ENCODE results near the gene ACVR2B.

Gene ACVR2B

DNA sequence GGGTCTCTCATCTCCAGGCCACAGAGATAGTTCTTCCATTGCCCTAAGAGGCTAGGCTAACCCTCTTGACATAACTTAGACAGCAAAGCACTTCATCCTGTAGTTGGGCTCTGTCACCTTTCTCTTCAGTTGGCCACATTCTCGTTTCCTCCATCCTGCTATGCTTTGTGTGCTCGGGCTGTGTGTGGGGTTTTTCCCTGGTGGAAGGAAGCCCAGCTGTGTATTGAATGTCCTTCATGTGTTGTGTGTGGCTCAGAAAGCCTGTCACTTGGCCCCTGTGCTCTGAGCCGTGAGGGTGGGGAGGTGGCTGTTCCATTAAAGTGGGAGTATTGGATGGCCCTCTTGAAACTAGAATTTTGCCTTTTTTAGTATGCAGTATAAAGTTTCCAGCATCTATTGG lies 33.6 kb downstream of the ACVR2B start:
- Mint-ChIP-seq H3K4me1 (peaks cover 9 to 12% of the 10 kb centered on the region in 2 donors), H3K4me3 (no peak overlapping the region), H3K27me3 (no peaks in the 10 kb centered on the region), H3K36me3 (peaks cover 0 to 4% of the 10 kb centered on the region in 2 donors), H3K9me3 (no peaks in the 10 kb centered on the region), H3K27ac (no peak overlapping the region)
- DNase-seq (no peak), ATAC-seq (replicated peaks) (peak; percentile 87 to 96)

DNA sequence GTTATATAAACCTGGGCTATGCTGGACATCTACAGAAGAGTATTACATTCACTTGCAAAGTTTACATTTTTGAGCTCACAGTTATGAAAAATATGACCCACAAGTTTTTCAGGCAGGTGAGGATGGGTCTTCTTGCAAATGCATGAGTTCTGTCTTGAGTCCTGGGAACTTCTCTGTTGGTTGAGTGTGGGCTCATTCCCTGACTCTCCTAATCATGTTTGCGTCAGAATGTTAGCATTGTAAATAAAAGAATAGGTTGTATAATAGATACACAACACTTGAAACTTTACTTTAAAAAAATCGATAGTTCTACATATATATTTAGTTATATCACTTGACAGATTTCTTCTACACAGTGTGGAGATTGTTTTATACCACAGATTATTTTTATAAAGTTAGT lies 35.3 kb downstream of the ACVR2B start:
- Mint-ChIP-seq H3K4me3 (no peak overlapping the region), H3K27ac (no peak overlapping the region), H3K27me3 (no peaks in the 10 kb centered on the region), H3K9me3 (no peaks in the 10 kb centered on the region), H3K4me1 (peaks cover 9 to 12% of the 10 kb centered on the region in 2 donors), H3K36me3 (peaks cover 0 to under 1% of the 10 kb centered on the region in 2 donors)
- DNase-seq: no peak
- ATAC-seq (replicated peaks): no peak

DNA sequence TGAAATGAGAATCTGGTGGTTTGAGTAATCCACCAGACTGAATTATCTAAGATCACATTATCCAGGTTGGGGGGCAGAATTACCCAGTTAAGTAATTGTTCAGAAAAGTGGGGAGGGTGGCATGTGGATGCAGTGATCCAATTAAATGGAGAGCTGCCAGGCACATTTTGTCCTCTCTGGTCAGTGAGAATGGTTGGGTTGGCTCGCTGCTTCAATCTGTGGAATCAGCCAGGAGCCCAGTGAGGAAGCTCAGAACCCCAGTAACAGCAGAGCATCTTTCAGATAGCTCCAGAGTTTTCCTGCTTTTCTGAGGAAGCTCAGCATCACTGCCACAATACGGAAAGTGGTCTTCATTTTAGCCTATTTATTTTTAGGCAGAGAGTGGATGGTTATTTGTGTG lies 36.1 kb downstream of the ACVR2B start:
- ATAC-seq (replicated peaks): no peak
- DNase-seq: no peak
- Mint-ChIP-seq H3K27me3 (no peaks in the 10 kb centered on the region), H3K4me3 (no peak overlapping the region), H3K27ac (no peak overlapping the region), H3K36me3 (no peaks in the 10 kb centered on the region), H3K9me3 (no peaks in the 10 kb centered on the region), H3K4me1 (peaks cover 9 to 12% of the 10 kb centered on the region in 2 donors)

DNA sequence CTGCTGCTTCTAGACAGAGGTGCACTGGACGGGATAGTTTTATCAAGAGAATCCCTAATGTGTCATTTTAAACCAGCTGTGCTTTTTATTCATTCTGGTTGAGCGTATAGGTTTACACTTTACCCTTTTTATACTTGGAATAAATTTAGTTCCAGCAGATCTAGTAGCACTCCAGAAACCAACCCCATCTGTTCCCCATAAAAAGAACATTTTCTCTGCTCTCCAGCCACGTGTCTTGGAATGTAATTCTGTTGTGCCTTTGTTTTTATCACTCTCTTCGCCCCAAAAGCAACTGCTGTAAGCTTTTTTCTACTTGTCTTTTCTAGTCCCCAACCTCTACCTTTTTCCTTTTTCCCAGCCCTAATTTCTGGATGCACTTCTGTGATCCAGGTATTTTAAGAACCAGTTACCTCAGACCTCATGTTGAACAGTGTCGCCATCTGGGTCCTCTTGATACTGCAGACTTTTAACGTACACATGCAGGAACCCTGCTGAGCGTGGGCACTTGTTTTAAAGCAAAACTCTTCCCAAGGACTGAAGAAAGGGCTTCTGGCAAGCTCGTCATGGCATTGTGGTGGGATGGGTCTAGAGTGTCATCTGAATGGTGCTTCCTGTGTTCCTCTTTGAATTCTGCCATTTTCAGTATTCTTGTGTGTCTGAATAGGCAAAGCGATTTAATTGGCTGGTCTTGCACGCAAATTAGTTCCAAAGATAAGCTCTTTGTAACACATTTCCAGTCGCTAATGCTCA lies 36.8 kb downstream of the ACVR2B start:
- Mint-ChIP-seq H3K9me3 (no peaks in the 10 kb centered on the region), H3K27me3 (no peaks in the 10 kb centered on the region), H3K4me1 (peaks cover 9 to 12% of the 10 kb centered on the region in 2 donors), H3K4me3 (no peak overlapping the region), H3K36me3 (no peaks in the 10 kb centered on the region), H3K27ac (no peak overlapping the region)
- ATAC-seq (replicated peaks) (no peak), DNase-seq (no peak)

DNA sequence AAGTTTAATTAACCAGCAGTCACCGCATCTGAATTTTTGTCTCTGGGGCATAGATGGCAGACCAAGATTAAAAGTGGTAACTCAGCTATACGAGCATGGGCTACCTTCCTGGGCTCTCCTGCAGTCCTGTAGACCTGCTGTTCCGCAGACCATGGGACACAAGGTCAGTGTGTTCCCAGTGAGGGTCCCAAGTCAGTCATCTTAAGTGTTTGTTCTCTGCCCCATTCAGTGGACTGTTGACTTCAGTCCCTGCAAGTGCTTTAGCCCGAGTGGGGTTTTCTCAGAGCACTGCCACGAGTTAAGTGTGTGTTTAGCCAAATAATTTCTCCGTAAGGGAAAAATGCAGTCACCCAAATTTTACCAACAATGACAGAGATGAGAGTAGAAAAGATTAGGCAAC lies 37.5 kb downstream of the ACVR2B start:
- Mint-ChIP-seq H3K27me3 (no peaks in the 10 kb centered on the region), H3K9me3 (no peaks in the 10 kb centered on the region), H3K36me3 (no peaks in the 10 kb centered on the region), H3K4me1 (peaks cover 9 to 12% of the 10 kb centered on the region in 2 donors), H3K4me3 (no peak overlapping the region), H3K27ac (no peak overlapping the region)
- ATAC-seq (replicated peaks) (no peak), DNase-seq (no peak)

DNA sequence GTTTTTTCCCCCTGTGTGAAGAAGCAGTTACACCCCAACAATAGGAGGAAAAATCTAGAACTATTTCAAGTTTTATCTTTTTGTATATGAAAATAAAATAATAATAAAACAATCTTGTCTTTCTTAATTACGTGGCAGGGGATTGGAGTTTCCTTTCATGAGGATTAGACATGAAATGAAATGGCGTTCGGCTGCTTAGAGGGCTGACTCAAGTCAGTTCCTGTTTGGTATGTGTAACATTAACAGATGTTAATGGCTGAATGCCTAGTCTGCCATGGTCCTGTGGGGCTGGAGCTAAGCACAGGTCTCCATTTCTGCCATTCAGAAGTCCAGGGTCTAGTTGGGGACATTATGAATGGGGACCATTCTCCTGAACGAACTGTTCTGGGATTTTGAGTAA lies 39.3 kb downstream of the ACVR2B start:
- no peak for DNase-seq
- H3K27me3 Mint-ChIP-seq: no peaks in the 10 kb centered on the region
- H3K9me3 Mint-ChIP-seq: no peaks in the 10 kb centered on the region
- H3K4me3 Mint-ChIP-seq: no peak overlapping the region
- H3K4me1 Mint-ChIP-seq: peaks cover 2 to 6% of the 10 kb centered on the region in 2 donors
- H3K27ac Mint-ChIP-seq: no peak overlapping the region
- H3K36me3 Mint-ChIP-seq: no peaks in the 10 kb centered on the region
- ATAC-seq (replicated peaks): no peak

DNA sequence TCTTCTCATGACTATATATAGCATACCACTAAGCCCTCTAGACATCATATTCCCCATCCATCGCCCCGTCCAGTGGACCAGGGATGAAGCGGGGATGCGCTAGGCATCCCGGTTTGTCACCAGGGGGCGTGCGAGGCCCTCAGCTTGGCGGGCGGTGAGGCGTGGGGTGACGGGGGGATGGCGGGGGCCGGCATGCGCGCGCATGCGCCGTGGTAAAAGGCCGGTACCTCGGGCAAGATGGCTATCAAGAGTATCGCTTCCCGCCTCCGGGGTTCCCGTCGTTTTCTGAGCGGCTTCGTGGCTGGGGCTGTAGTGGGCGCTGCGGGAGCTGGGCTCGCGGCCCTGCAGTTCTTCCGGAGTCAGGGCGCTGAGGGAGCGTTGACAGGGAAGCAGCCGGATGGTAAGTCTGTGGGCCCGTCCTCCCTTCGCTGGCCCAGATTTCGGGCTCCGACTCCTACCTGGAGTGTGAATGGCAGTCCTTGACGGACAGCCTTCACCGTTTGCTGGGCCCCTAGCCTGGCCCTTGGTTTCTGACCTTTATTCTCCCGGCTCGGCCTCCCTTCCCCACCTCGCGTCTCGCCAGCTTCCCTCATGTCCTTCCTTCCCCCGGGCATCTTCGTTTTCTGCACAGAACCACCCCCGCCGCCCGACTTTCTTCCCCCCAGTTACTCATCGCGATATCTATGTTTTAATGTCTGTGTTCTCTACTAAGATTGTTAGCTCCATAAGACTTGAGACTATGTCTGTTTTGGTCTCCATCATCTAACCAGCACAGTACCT lies 42.6 kb downstream of the ACVR2B start, which contains the start of gene EXOG:
Gene EXOG, plus strand, starts transcription at position 210 of the 780 bp plus-strand sequence. Its CDS starts 28 bp downstream, at position 238.
- H3K9me3 Mint-ChIP-seq: no peaks in the 10 kb centered on the region
- peaks cover 8 to 18% of the 10 kb centered on the region in 2 donors for H3K4me1 Mint-ChIP-seq
- H3K27ac Mint-ChIP-seq: peak within 1 kb of the TSS; percentile 98
- no peaks in the 10 kb centered on the region for H3K27me3 Mint-ChIP-seq
- ATAC-seq (replicated peaks) (peak; percentile 91 to 94), DNase-seq (peak; percentile 85)
- H3K4me3 Mint-ChIP-seq: peak within 1 kb of the TSS; percentile 94 to 99
- H3K36me3 Mint-ChIP-seq: peaks cover 8 to 19% of the 10 kb centered on the region in 2 donors

DNA sequence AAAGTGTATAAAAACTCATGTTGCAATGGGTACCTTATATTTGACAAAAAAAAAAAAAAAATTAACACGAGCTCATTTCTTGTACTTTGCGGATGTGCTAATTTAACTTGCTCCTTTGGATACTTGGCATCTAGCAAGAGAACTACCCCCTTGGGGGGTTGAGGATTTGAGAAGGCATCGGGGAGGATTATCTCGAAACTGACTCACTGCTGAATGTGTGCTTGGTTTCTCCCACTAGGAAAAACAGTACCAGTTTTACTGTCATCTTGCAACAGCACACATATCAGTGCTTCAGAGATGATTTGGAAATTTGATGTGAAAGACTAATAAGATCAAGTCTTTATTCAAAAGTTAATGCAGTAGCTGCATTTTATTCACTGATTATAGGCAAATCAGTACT lies 43.3 kb downstream of the ACVR2B start:
- Mint-ChIP-seq H3K4me1 (peaks cover 8 to 18% of the 10 kb centered on the region in 2 donors), H3K9me3 (no peaks in the 10 kb centered on the region), H3K36me3 (peaks cover 8 to 19% of the 10 kb centered on the region in 2 donors), H3K27me3 (no peaks in the 10 kb centered on the region), H3K4me3 (peak overlapping the region; percentile 94 to 99), H3K27ac (peak overlapping the region; percentile 98)
- ATAC-seq (replicated peaks) (no peak), DNase-seq (no peak)

DNA sequence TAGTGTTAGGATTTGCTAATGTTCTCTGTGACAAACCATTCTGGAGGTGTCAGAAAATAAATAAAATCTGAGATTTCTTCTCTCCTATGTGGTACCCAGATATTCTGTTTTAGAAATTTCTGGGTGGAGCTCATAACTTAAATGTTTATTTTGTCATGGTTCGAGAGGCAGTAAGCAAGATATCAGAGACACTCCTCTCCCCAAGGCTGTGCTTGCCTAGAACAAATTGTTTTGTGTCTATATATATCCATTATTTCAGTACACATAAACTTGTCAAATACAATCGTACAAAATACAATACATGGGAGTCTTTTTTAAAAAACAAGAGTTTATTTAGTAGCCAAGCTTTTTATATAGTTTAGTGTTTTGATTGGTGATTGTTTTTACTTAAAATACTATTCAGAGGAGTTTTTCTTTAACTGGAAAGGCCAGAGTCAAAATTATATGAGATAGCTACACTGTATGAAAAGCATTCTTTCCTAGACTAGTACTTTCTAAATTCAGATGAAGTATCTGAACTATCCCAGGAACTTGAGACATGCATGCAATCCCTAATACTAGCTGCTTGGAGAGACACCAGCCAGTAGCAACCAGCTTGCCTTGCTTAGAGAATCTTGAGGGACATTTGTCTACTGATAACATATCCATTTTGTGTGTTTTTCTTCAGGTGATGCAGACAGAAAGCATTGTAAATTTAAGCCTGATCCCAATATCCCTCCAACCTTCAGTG lies 47.2 kb downstream of the ACVR2B start:
- H3K9me3 Mint-ChIP-seq: no peaks in the 10 kb centered on the region
- peaks cover 17 to 23% of the 10 kb centered on the region in 2 donors for H3K36me3 Mint-ChIP-seq
- peaks cover 8 to 18% of the 10 kb centered on the region in 2 donors for H3K4me1 Mint-ChIP-seq
- no peak for DNase-seq
- no peak for ATAC-seq (replicated peaks)
- no peaks in the 10 kb centered on the region for H3K27me3 Mint-ChIP-seq
- H3K27ac Mint-ChIP-seq: no peak overlapping the region
- H3K4me3 Mint-ChIP-seq: no peak overlapping the region

DNA sequence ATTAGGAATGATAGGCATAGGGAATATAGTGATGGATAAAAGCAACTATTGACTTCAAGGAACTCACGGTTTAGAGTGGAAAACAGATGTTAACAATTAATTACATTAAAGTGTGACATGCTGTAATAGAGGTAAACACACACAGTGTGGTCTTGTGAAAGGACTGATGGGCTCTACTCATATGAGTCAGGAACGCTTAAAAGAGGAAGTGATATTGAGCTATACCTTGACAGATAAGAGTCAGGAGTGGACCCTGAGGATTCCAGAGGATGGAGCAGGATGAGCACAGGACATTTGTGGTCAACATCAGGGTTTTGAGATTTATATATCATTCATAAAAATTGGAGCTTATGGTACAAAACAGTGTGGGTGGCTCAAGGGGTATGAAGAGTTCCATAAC lies 53.4 kb downstream of the ACVR2B start:
- Mint-ChIP-seq H3K4me1 (peaks cover 0 to 2% of the 10 kb centered on the region in 2 donors), H3K27ac (no peak overlapping the region), H3K4me3 (no peak overlapping the region), H3K27me3 (no peaks in the 10 kb centered on the region), H3K36me3 (peaks cover 21 to 26% of the 10 kb centered on the region in 2 donors), H3K9me3 (no peaks in the 10 kb centered on the region)
- ATAC-seq (replicated peaks) (peak; percentile 85 to 96), DNase-seq (no peak)

DNA sequence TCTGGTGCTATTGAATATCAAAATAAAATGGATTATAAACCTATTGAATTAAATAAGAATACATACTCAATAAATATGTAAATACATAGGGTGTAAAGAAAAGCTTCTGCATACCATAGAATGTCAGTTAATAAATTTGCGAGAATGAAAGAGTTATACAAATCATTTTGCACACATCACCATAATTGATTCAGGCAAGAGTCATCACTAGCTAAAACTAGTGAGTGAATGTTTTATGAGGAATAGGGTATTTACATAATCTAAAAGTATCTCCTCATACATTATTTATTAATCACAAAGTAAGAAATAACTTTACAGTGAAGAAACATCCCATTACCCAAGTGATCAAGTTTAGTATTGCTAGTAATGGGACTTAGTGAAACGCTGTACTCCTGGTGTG lies 56.0 kb downstream of the ACVR2B start:
- ATAC-seq (replicated peaks) (no peak), DNase-seq (no peak)
- no peaks in the 10 kb centered on the region for H3K9me3 Mint-ChIP-seq
- H3K27me3 Mint-ChIP-seq: no peaks in the 10 kb centered on the region
- peaks cover 0 to 2% of the 10 kb centered on the region in 2 donors for H3K4me1 Mint-ChIP-seq
- no peak overlapping the region for H3K4me3 Mint-ChIP-seq
- H3K36me3 Mint-ChIP-seq: peaks cover 26 to 30% of the 10 kb centered on the region in 2 donors
- H3K27ac Mint-ChIP-seq: no peak overlapping the region

DNA sequence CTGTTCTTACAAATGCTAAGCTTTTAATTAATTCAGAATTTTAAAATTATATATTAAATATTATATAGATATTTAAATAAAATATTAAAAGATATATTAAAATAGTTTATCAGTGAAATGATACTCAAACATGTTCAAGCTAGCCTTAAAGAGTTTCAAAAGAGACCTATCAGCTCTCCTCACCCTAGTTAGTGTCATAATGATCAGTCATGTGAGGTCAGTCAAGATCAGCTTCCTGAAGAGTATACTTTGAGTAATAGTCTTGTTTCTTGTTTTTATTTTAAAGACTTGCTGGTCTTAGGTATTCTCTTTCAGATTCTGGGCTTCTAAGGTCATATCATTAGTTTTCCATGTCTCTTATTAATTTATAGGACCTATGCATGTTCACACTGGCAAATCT lies 56.9 kb downstream of the ACVR2B start:
- Mint-ChIP-seq H3K4me1 (peaks cover 0 to 2% of the 10 kb centered on the region in 2 donors), H3K36me3 (peaks cover 30 to 33% of the 10 kb centered on the region in 2 donors), H3K9me3 (no peaks in the 10 kb centered on the region), H3K4me3 (no peak overlapping the region), H3K27ac (no peak overlapping the region), H3K27me3 (no peaks in the 10 kb centered on the region)
- DNase-seq: no peak
- ATAC-seq (replicated peaks): no peak

DNA sequence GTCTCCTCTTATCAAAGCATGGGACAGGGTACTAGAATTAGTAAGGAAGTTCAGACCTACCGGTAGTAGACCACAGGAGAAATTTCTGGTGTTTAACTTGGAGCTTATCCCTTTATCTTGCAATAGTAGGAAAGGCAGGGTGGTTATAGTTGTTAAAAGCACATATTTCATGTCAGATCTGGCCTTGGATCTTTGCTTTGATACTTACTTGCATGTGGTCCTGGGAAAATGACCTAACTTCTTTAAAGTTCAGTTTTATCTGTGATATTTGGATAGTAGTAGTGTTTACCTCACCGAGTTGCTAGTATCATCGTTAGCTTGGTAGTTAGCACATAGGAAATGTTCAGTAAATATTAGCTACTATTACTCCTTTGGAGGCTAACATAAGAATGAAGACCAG lies 57.9 kb downstream of the ACVR2B start:
- Mint-ChIP-seq H3K36me3 (peaks cover 27 to 37% of the 10 kb centered on the region in 2 donors), H3K27ac (no peak overlapping the region), H3K4me3 (no peak overlapping the region), H3K4me1 (peaks cover 0 to 2% of the 10 kb centered on the region in 2 donors), H3K27me3 (no peaks in the 10 kb centered on the region), H3K9me3 (no peaks in the 10 kb centered on the region)
- ATAC-seq (replicated peaks) (no peak), DNase-seq (no peak)

DNA sequence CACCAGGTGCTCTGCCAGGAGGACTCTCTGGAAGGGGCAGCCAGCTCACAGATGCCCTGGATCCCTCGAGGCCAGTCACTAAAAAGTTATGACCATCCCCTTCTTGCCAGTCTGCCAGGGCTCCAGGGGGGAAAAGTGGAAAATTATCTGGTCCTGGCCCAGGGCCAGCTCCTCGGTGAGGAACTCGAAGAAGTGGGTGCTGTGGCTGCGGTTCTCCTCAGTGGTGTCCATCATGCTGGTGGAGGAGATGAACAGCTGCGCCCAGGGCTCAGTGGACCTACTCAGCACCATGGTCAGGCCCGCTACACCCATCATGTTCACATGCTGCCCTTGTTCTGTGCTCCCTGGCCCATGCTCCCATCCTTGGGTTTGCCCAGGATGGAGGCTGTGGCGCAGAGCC lies 61.7 kb downstream of the ACVR2B start:
- ATAC-seq (replicated peaks) (no peak), DNase-seq (no peak)
- peaks cover 24 to 42% of the 10 kb centered on the region in 2 donors for H3K36me3 Mint-ChIP-seq
- no peak overlapping the region for H3K27ac Mint-ChIP-seq
- no peaks in the 10 kb centered on the region for H3K9me3 Mint-ChIP-seq
- no peaks in the 10 kb centered on the region for H3K27me3 Mint-ChIP-seq
- no peak overlapping the region for H3K4me3 Mint-ChIP-seq
- H3K4me1 Mint-ChIP-seq: peaks cover 9 to 10% of the 10 kb centered on the region in 2 donors
